Activated CD8-positive, alpha-beta T cell treated with anti-CD3 and anti-CD28 coated beads for 36 hours (primary cell): ENCODE results near the gene NAP1L1. TPM values are rescaled to one million over a fixed set of nuclear protein-coding genes. Genes with fewer than 3 reads are reported as not detected.
A peak's percentile ranks its signal among the peaks of the same experiment; 100 is the strongest.

Experiments
- ATAC-seq: fragments of 200-7000 bp; cut with Tn5 transposase; one replicate; pipeline ENCODE4 v1.10.0; 2021; ENCODE audit warnings: mild to moderate bottlenecking, moderate library complexity
- CTCF ChIA-PET: fragments of 350-600 bp; sonication (Branson Sonifier 250); formaldehyde crosslinking; loops from one replicate; lab custom pipeline; 2021; ENCODE audit warnings: antibody characterized with exemption; lab: Charles Lee
- POLR2A ChIA-PET: fragments of 350-600 bp; sonication (Branson Sonifier 250); formaldehyde crosslinking; loops from one replicate; lab custom pipeline; 2021; ENCODE audit warnings: antibody characterized with exemption; lab: Charles Lee
- DNase-seq: peaks from one replicate; pipeline ENCODE4 v3.0.0-alpha.2; 2020
- H3K27ac Mint-ChIP-seq: one replicate; pipeline ENCODE4 v1.8.0; 2021; ENCODE audit warnings: mild to moderate bottlenecking, mixed read lengths
- H3K27me3 Mint-ChIP-seq: one replicate; pipeline ENCODE4 v1.8.0; 2021; ENCODE audit warnings: mixed read lengths
- H3K36me3 Mint-ChIP-seq: one replicate; pipeline ENCODE4 v1.8.0; 2021; ENCODE audit warnings: low read depth, mixed read lengths
- H3K4me1 Mint-ChIP-seq: one replicate; pipeline ENCODE4 v1.8.0; 2021; ENCODE audit warnings: low read depth, mixed read lengths
- H3K4me3 Mint-ChIP-seq: one replicate; pipeline ENCODE4 v1.8.0; 2021; ENCODE audit warnings: mild to moderate bottlenecking, moderate library complexity, mixed read lengths
- H3K9me3 Mint-ChIP-seq: one replicate; pipeline ENCODE4 v1.8.0; 2021; ENCODE audit warnings: mixed read lengths
- intact Hi-C: fragments of 100-400 bp; cut with micrococcal nuclease; formaldehyde crosslinking; loops from one replicate; pipeline ENCODE4 v1.10.0; 2022
- total RNA-seq, 2 experiments: library from RNA; stranded (reverse); gene quantifications; one replicate each; pipeline ENCODE4 v1.2.3, GENCODE V29; 2021
- TF ChIP-seq, protein P1 (sequence below): fragments of 200-600 bp; IDR thresholded peaks from one replicate; pipeline ENCODE4 v1.8.0; 2022; ENCODE audit warnings: antibody characterized with exemption, mild to moderate bottlenecking

The NAP1L1 gene
- total RNA-seq, 2 experiments from 2014 or later, result 1,090 to 1,104 TPM

GRCh38 chr12:76084863-76085519 lies 506 bp upstream of the NAP1L1 start:
- POLR2A ChIA-PET, result interaction anchor here (0.8 to 2.9 kb wide), 6 partner anchors 11 to 474 kb away, joined by 3 to 16 read pairs (median 8); partner anchors contain the start of gene OSBPL8
- H3K36me3 Mint-ChIP-seq, result peaks cover 33% of the 10 kb centered on the region
- intact Hi-C loops, result loop anchor here (2.0 to 10.0 kb wide), 3 partner anchors 74 to 472 kb away; partner anchors contain the start of gene OSBPL8

DNA sequence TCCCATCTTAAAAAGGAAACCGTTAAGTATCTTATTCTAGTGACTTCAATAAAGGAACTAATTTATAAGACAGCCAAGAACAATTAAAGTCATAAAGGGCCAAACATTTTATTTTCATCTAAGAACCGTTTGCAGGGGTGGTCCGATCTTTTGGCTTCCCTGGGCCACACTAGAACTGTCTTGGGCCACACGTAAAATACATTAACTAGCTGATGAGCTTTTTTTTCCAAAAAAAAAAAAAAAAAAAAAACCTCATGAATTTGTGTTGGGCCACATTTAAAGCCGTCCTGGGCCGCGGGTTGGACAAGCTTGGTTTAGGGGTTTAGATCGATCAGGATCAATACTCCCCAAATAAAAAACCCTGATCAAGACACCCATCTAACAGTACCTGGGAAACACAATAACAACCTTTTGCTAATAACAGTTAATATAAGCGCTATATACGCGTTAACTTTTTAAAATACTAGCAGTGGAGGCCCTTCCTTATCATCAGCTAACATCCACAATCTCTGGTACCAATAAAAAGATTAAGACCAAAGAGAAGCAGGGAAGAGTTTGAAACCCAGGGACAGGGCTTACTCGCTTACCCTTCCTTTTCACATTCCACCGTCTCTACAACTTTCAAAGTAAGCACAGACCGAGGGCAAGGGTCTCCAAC lies 1.1 kb downstream of the NAP1L1 start:
- ATAC-seq (no peak), DNase-seq (no peak)
- H3K27me3 Mint-ChIP-seq, result no peaks in the 10 kb centered on the region
- ChIA-PET CTCF (no interaction called here), POLR2A (interaction anchor here (0.6 to 2.9 kb wide), 11 partner anchors 9 to 476 kb away, joined by 3 to 16 read pairs (median 6); partner anchors contain the start of genes BBS10 and OSBPL8)
- intact Hi-C loops, result loop anchor here (2.0 to 10.0 kb wide), 2 partner anchors 263 to 371 kb away; no protein-coding TSS in a partner anchor
- peaks cover 5% of the 10 kb centered on the region for H3K9me3 Mint-ChIP-seq
- TF ChIP-seq, protein P1, sequence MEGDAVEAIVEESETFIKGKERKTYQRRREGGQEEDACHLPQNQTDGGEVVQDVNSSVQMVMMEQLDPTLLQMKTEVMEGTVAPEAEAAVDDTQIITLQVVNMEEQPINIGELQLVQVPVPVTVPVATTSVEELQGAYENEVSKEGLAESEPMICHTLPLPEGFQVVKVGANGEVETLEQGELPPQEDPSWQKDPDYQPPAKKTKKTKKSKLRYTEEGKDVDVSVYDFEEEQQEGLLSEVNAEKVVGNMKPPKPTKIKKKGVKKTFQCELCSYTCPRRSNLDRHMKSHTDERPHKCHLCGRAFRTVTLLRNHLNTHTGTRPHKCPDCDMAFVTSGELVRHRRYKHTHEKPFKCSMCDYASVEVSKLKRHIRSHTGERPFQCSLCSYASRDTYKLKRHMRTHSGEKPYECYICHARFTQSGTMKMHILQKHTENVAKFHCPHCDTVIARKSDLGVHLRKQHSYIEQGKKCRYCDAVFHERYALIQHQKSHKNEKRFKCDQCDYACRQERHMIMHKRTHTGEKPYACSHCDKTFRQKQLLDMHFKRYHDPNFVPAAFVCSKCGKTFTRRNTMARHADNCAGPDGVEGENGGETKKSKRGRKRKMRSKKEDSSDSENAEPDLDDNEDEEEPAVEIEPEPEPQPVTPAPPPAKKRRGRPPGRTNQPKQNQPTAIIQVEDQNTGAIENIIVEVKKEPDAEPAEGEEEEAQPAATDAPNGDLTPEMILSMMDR, result no peak
- peaks cover 57% of the 10 kb centered on the region for H3K4me1 Mint-ChIP-seq
- H3K4me3 Mint-ChIP-seq, result peak overlapping the region; percentile 94
- peaks cover 49% of the 10 kb centered on the region for H3K36me3 Mint-ChIP-seq
- H3K27ac Mint-ChIP-seq, result peak overlapping the region; percentile 99

More at GRCh38 chr12:76084863-76085519, 506 bp upstream of the NAP1L1 start:
- TF ChIP-seq, protein P1, result peak; percentile 29
- ATAC-seq (peak; percentile 47), DNase-seq (peak; percentile 77)
- no peaks in the 10 kb centered on the region for H3K9me3 Mint-ChIP-seq
- peak overlapping the region; percentile 94 for H3K4me3 Mint-ChIP-seq
- peaks cover 42% of the 10 kb centered on the region for H3K4me1 Mint-ChIP-seq
- H3K27me3 Mint-ChIP-seq, result no peaks in the 10 kb centered on the region
- H3K27ac Mint-ChIP-seq, result peak overlapping the region; percentile 99
- CTCF ChIA-PET, result no interaction called here

DNA sequence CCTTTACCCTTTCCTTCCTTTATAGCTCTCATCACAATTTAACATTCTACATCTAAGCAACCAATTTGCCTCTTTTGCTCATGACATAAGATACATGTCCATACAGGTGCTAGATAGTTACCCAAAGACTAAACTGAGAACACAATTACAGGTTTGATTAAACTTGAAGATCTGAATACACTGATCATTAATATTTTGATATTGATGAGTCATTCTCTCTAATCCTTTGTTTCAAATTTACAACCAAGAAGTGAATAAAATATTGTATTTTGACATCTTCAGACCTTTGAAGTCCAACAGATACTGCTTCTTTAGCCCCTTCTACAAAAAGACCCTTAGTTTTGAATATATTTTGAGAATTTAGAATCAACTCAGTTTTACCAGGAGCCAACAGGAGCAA lies 2.6 kb downstream of the NAP1L1 start:
- TF ChIP-seq, protein P1, result no peak
- Mint-ChIP-seq H3K27me3 (no peaks in the 10 kb centered on the region), H3K27ac (peak overlapping the region; percentile 54), H3K4me1 (peaks cover 67% of the 10 kb centered on the region), H3K9me3 (peaks cover 5% of the 10 kb centered on the region), H3K36me3 (peaks cover 62% of the 10 kb centered on the region), H3K4me3 (peak overlapping the region; percentile 70)
- DNase-seq (no peak), ATAC-seq (no peak)
- CTCF ChIA-PET, result interaction anchor here (1.5 to 1.9 kb wide), 2 partner anchors 9 to 374 kb away, joined by 3 to 5 read pairs; no protein-coding TSS in a partner anchor
- intact Hi-C loops, result loop anchor here (2.0 to 10.0 kb wide), 2 partner anchors 265 to 373 kb away; no protein-coding TSS in a partner anchor
- POLR2A ChIA-PET, result interaction anchor here (0.6 to 2.9 kb wide), 4 partner anchors 29 to 477 kb away, joined by 3 to 9 read pairs (median 4); partner anchors contain the start of genes OSBPL8 and PHLDA1

- POLR2A ChIA-PET, result interaction anchor here (0.5 to 3.5 kb wide), 3 partner anchors 17 to 904 kb away, joined by 3 to 10 read pairs (median 3); no protein-coding TSS in a partner anchor
Observed at GRCh38 chr12:76080729-76081415, 3.6 kb downstream of the NAP1L1 start.

More at GRCh38 chr12:76080729-76081415, 3.6 kb downstream of the NAP1L1 start:
- TF ChIP-seq, protein P1, result no peak
- CTCF ChIA-PET, result interaction anchor here (0.7 to 1.9 kb wide), 7 partner anchors 8 to 267 kb away, joined by 3 to 6 read pairs (median 4); partner anchors contain the start of gene BBS10
- Mint-ChIP-seq H3K36me3 (peaks cover 69% of the 10 kb centered on the region), H3K4me3 (peak overlapping the region; percentile 70), H3K9me3 (peaks cover 5% of the 10 kb centered on the region), H3K27me3 (no peaks in the 10 kb centered on the region), H3K4me1 (peaks cover 66% of the 10 kb centered on the region), H3K27ac (no peak overlapping the region)
- no peak for ATAC-seq
- intact Hi-C loops, result loop anchor here (10.0 kb wide), 1 partner anchor 374 kb away; no protein-coding TSS in a partner anchor
- DNase-seq, result peak; percentile 17
